ENCODE results near the gene DMD. TPM values are rescaled to one million over a fixed set of nuclear protein-coding genes. Genes with fewer than 3 reads are reported as not detected.
"Not testable (repeated sequence)": the region's sequence is repeated elsewhere in the genome, so short reads cannot be mapped to it uniquely, and the experiment has no call there.

Gene DMD
- total RNA-seq, 2 experiments from 2014 or later: 0.14 to 0.37 TPM

GRCh38 chrX:31962256-31962655 lies 1249.1 kb downstream of the DMD start:
- DNase-seq: no peak
- H3K4me3 Mint-ChIP-seq: no peak overlapping the region
- no peaks in the 10 kb centered on the region for H3K36me3 Mint-ChIP-seq (ENCODE audit: low read depth)
- CTCF ChIA-PET: no interaction called here
- peaks cover 3% of the 10 kb centered on the region for H3K9me3 Mint-ChIP-seq
- intact Hi-C loops (cut with micrococcal nuclease): no loop called here
- no peaks in the 10 kb centered on the region for H3K27me3 Mint-ChIP-seq (ENCODE audit: low read depth)
- no peak overlapping the region for H3K27ac Mint-ChIP-seq
- no peaks in the 10 kb centered on the region for H3K4me1 Mint-ChIP-seq (ENCODE audit: low read depth)

GRCh38 chrX:31934842-31935370 lies 1276.4 kb downstream of the DMD start:
- DNase-seq: no peak
- Mint-ChIP-seq H3K27me3 (ENCODE audit: low read depth) (no peaks in the 10 kb centered on the region), H3K9me3 (peaks cover 1% of the 10 kb centered on the region), H3K4me1 (ENCODE audit: low read depth) (no peaks in the 10 kb centered on the region), H3K36me3 (ENCODE audit: low read depth) (no peaks in the 10 kb centered on the region), H3K27ac (no peak overlapping the region), H3K4me3 (no peak overlapping the region)
- intact Hi-C loops (cut with micrococcal nuclease): no loop called here
- CTCF ChIA-PET: no interaction called here

- CTCF ChIA-PET: no interaction called here
- H3K27ac Mint-ChIP-seq: no peak overlapping the region
- H3K36me3 Mint-ChIP-seq (ENCODE audit: low read depth): no peaks in the 10 kb centered on the region
- intact Hi-C loops (cut with micrococcal nuclease): no loop called here
- no peak overlapping the region for H3K4me3 Mint-ChIP-seq
- no peaks in the 10 kb centered on the region for H3K4me1 Mint-ChIP-seq (ENCODE audit: low read depth)
- DNase-seq: no peak
- no peaks in the 10 kb centered on the region for H3K27me3 Mint-ChIP-seq (ENCODE audit: low read depth)
- H3K9me3 Mint-ChIP-seq: peaks cover 1% of the 10 kb centered on the region
Observed at GRCh38 chrX:31934015-31934414, 1277.3 kb downstream of the DMD start.

- intact Hi-C loops (cut with micrococcal nuclease): no loop called here
- H3K9me3 Mint-ChIP-seq: peaks cover 1% of the 10 kb centered on the region
Observed at GRCh38 chrX:31932769-31933168, 1278.6 kb downstream of the DMD start.

GRCh38 chrX:31932320-31932719 lies 1279.0 kb downstream of the DMD start:
- CTCF ChIA-PET; H3K9me3 Mint-ChIP-seq; intact Hi-C loops (cut with micrococcal nuclease); DNase-seq; H3K4me1 Mint-ChIP-seq (ENCODE audit: low read depth); H3K27me3 Mint-ChIP-seq (ENCODE audit: low read depth); H3K4me3 Mint-ChIP-seq; H3K27ac Mint-ChIP-seq; H3K36me3 Mint-ChIP-seq (ENCODE audit: low read depth): not testable (repeated sequence)

More at GRCh38 chrX:31932769-31933168, 1278.6 kb downstream of the DMD start:
- Mint-ChIP-seq H3K36me3 (ENCODE audit: low read depth) (no peaks in the 10 kb centered on the region), H3K4me3 (no peak overlapping the region), H3K27me3 (ENCODE audit: low read depth) (no peaks in the 10 kb centered on the region), H3K27ac (no peak overlapping the region), H3K4me1 (ENCODE audit: low read depth) (no peaks in the 10 kb centered on the region)
- DNase-seq: no peak
- CTCF ChIA-PET: no interaction called here

- no peak overlapping the region for H3K27ac Mint-ChIP-seq
- no peak overlapping the region for H3K4me3 Mint-ChIP-seq
- H3K36me3 Mint-ChIP-seq (ENCODE audit: low read depth): no peaks in the 10 kb centered on the region
- CTCF ChIA-PET: no interaction called here
- intact Hi-C loops (cut with micrococcal nuclease): no loop called here
- H3K27me3 Mint-ChIP-seq (ENCODE audit: low read depth): no peaks in the 10 kb centered on the region
- peaks cover 1% of the 10 kb centered on the region for H3K9me3 Mint-ChIP-seq
- H3K4me1 Mint-ChIP-seq (ENCODE audit: low read depth): no peaks in the 10 kb centered on the region
- DNase-seq: no peak
Observed at GRCh38 chrX:31931225-31931624, 1280.1 kb downstream of the DMD start.

GRCh38 chrX:31929366-31929765 lies 1282.0 kb downstream of the DMD start:
- H3K4me3 Mint-ChIP-seq: no peak overlapping the region
- intact Hi-C loops (cut with micrococcal nuclease): no loop called here
- no peaks in the 10 kb centered on the region for H3K27me3 Mint-ChIP-seq (ENCODE audit: low read depth)
- H3K36me3 Mint-ChIP-seq (ENCODE audit: low read depth): no peaks in the 10 kb centered on the region
- H3K9me3 Mint-ChIP-seq: no peaks in the 10 kb centered on the region
- H3K4me1 Mint-ChIP-seq (ENCODE audit: low read depth): no peaks in the 10 kb centered on the region
- no peak for DNase-seq
- CTCF ChIA-PET: no interaction called here
- no peak overlapping the region for H3K27ac Mint-ChIP-seq

GRCh38 chrX:31921236-31921635 lies 1290.1 kb downstream of the DMD start:
- intact Hi-C loops (cut with micrococcal nuclease): no loop called here
- Mint-ChIP-seq H3K9me3 (no peaks in the 10 kb centered on the region), H3K4me3 (no peak overlapping the region), H3K27ac (no peak overlapping the region), H3K4me1 (ENCODE audit: low read depth) (no peaks in the 10 kb centered on the region), H3K36me3 (ENCODE audit: low read depth) (no peaks in the 10 kb centered on the region), H3K27me3 (ENCODE audit: low read depth) (no peaks in the 10 kb centered on the region)
- CTCF ChIA-PET: no interaction called here
- no peak for DNase-seq

- CTCF ChIA-PET: no interaction called here
- Mint-ChIP-seq H3K4me1 (ENCODE audit: low read depth) (no peaks in the 10 kb centered on the region), H3K4me3 (no peak overlapping the region), H3K36me3 (ENCODE audit: low read depth) (no peaks in the 10 kb centered on the region), H3K9me3 (peaks cover 2% of the 10 kb centered on the region), H3K27me3 (ENCODE audit: low read depth) (no peaks in the 10 kb centered on the region), H3K27ac (no peak overlapping the region)
- DNase-seq: no peak
- intact Hi-C loops (cut with micrococcal nuclease): no loop called here
Observed at GRCh38 chrX:31909850-31910572, 1301.3 kb downstream of the DMD start.

GRCh38 chrX:31894152-31894551 lies 1317.2 kb downstream of the DMD start:
- Mint-ChIP-seq H3K27ac (no peak overlapping the region), H3K36me3 (ENCODE audit: low read depth) (no peaks in the 10 kb centered on the region), H3K4me3 (no peak overlapping the region), H3K27me3 (ENCODE audit: low read depth) (no peaks in the 10 kb centered on the region), H3K4me1 (ENCODE audit: low read depth) (no peaks in the 10 kb centered on the region), H3K9me3 (no peaks in the 10 kb centered on the region)
- no peak for DNase-seq
- intact Hi-C loops (cut with micrococcal nuclease): no loop called here
- CTCF ChIA-PET: no interaction called here

GRCh38 chrX:31893525-31893924 lies 1317.8 kb downstream of the DMD start:
- CTCF ChIA-PET: no interaction called here
- intact Hi-C loops (cut with micrococcal nuclease): no loop called here
- H3K9me3 Mint-ChIP-seq: no peaks in the 10 kb centered on the region
- H3K4me3 Mint-ChIP-seq: no peak overlapping the region
- no peaks in the 10 kb centered on the region for H3K36me3 Mint-ChIP-seq (ENCODE audit: low read depth)
- no peaks in the 10 kb centered on the region for H3K4me1 Mint-ChIP-seq (ENCODE audit: low read depth)
- H3K27me3 Mint-ChIP-seq (ENCODE audit: low read depth): no peaks in the 10 kb centered on the region
- H3K27ac Mint-ChIP-seq: no peak overlapping the region
- no peak for DNase-seq

- CTCF ChIA-PET: no interaction called here
- H3K4me3 Mint-ChIP-seq: no peak overlapping the region
- H3K27me3 Mint-ChIP-seq (ENCODE audit: low read depth): no peaks in the 10 kb centered on the region
- no peaks in the 10 kb centered on the region for H3K4me1 Mint-ChIP-seq (ENCODE audit: low read depth)
- H3K27ac Mint-ChIP-seq: no peak overlapping the region
- intact Hi-C loops (cut with micrococcal nuclease): no loop called here
- H3K9me3 Mint-ChIP-seq: no peaks in the 10 kb centered on the region
- H3K36me3 Mint-ChIP-seq (ENCODE audit: low read depth): no peaks in the 10 kb centered on the region
- DNase-seq: no peak
Observed at GRCh38 chrX:31889088-31889487, 1322.3 kb downstream of the DMD start.

- intact Hi-C loops (cut with micrococcal nuclease): no loop called here
- H3K27me3 Mint-ChIP-seq (ENCODE audit: low read depth): no peaks in the 10 kb centered on the region
- no peak for DNase-seq
- no peaks in the 10 kb centered on the region for H3K36me3 Mint-ChIP-seq (ENCODE audit: low read depth)
- H3K27ac Mint-ChIP-seq: no peak overlapping the region
- no peak overlapping the region for H3K4me3 Mint-ChIP-seq
- H3K4me1 Mint-ChIP-seq (ENCODE audit: low read depth): no peaks in the 10 kb centered on the region
- CTCF ChIA-PET: no interaction called here
- no peaks in the 10 kb centered on the region for H3K9me3 Mint-ChIP-seq
Observed at GRCh38 chrX:31884535-31884934, 1326.8 kb downstream of the DMD start.
